ENCODE measurements around the gene CCDC107.

Gene CCDC107

GRCh38 chr9:35682520-35683315 is 24.6 kb downstream of the CCDC107 start:
- H3K4me1 ChIP-seq (ENCODE audit: control insufficient read depth, insufficient read depth, low read length): peaks cover 25% of the 10 kb centered on the region
- H3K4me3 ChIP-seq (ENCODE audit: low read length): peak overlapping the region; percentile 17
- no peak overlapping the region for H3K9ac ChIP-seq (ENCODE audit: low read length)
- no peaks in the 10 kb centered on the region for H3K27me3 ChIP-seq (ENCODE audit: control insufficient read depth, insufficient read depth, low read length)
- H3K36me3 ChIP-seq (ENCODE audit: control insufficient read depth, insufficient read depth, low read length): peaks cover 33% of the 10 kb centered on the region
- peak overlapping the region; percentile 99 for H3K27ac ChIP-seq (ENCODE audit: low read depth, low read length)

- peaks cover 25% of the 10 kb centered on the region for H3K4me1 ChIP-seq (ENCODE audit: control insufficient read depth, insufficient read depth, low read length)
- H3K27me3 ChIP-seq (ENCODE audit: control insufficient read depth, insufficient read depth, low read length): no peaks in the 10 kb centered on the region
- no peak overlapping the region for H3K9ac ChIP-seq (ENCODE audit: low read length)
- H3K36me3 ChIP-seq (ENCODE audit: control insufficient read depth, insufficient read depth, low read length): peaks cover 33% of the 10 kb centered on the region
- no peak overlapping the region for H3K4me3 ChIP-seq (ENCODE audit: low read length)
- H3K27ac ChIP-seq (ENCODE audit: low read depth, low read length): peak overlapping the region; percentile 99
Observed at GRCh38 chr9:35683323-35683722, 25.2 kb downstream of the CCDC107 start.

GRCh38 chr9:35684921-35685320 is 26.8 kb downstream of the CCDC107 start:
- Histone ChIP-seq H3K27ac (ENCODE audit: low read depth, low read length) (peak overlapping the region; percentile 99), H3K36me3 (ENCODE audit: control insufficient read depth, insufficient read depth, low read length) (peaks cover 33% of the 10 kb centered on the region), H3K27me3 (ENCODE audit: control insufficient read depth, insufficient read depth, low read length) (no peaks in the 10 kb centered on the region), H3K9ac (ENCODE audit: low read length) (no peak overlapping the region), H3K4me3 (ENCODE audit: low read length) (peak overlapping the region; percentile 62), H3K4me1 (ENCODE audit: control insufficient read depth, insufficient read depth, low read length) (peaks cover 25% of the 10 kb centered on the region)

- H3K9ac ChIP-seq (ENCODE audit: low read length): no peak overlapping the region
Observed at GRCh38 chr9:35685506-35685905, 27.4 kb downstream of the CCDC107 start.

GRCh38 chr9:35686222-35687203 is 28.4 kb downstream of the CCDC107 start:
- Histone ChIP-seq H3K4me3 (ENCODE audit: low read length) (peak overlapping the region; percentile 72), H3K36me3 (ENCODE audit: control insufficient read depth, insufficient read depth, low read length) (peaks cover 33% of the 10 kb centered on the region), H3K27ac (ENCODE audit: low read depth, low read length) (peak overlapping the region; percentile 99), H3K4me1 (ENCODE audit: control insufficient read depth, insufficient read depth, low read length) (peaks cover 29% of the 10 kb centered on the region), H3K27me3 (ENCODE audit: control insufficient read depth, insufficient read depth, low read length) (no peaks in the 10 kb centered on the region), H3K9ac (ENCODE audit: low read length) (no peak overlapping the region)

More at GRCh38 chr9:35685506-35685905, 27.4 kb downstream of the CCDC107 start:
- H3K36me3 ChIP-seq (ENCODE audit: control insufficient read depth, insufficient read depth, low read length): peaks cover 33% of the 10 kb centered on the region
- no peaks in the 10 kb centered on the region for H3K27me3 ChIP-seq (ENCODE audit: control insufficient read depth, insufficient read depth, low read length)
- peak overlapping the region; percentile 99 for H3K27ac ChIP-seq (ENCODE audit: low read depth, low read length)
- peaks cover 25% of the 10 kb centered on the region for H3K4me1 ChIP-seq (ENCODE audit: control insufficient read depth, insufficient read depth, low read length)
- peak overlapping the region; percentile 62 for H3K4me3 ChIP-seq (ENCODE audit: low read length)

- Histone ChIP-seq H3K27me3 (ENCODE audit: control insufficient read depth, insufficient read depth, low read length) (no peaks in the 10 kb centered on the region), H3K4me1 (ENCODE audit: control insufficient read depth, insufficient read depth, low read length) (peaks cover 30% of the 10 kb centered on the region), H3K9ac (ENCODE audit: low read length) (no peak overlapping the region), H3K4me3 (ENCODE audit: low read length) (peak overlapping the region; percentile 72), H3K27ac (ENCODE audit: low read depth, low read length) (peak overlapping the region; percentile 99), H3K36me3 (ENCODE audit: control insufficient read depth, insufficient read depth, low read length) (peaks cover 30% of the 10 kb centered on the region)
Observed at GRCh38 chr9:35687306-35687705, 29.2 kb downstream of the CCDC107 start.

- peaks cover 23% of the 10 kb centered on the region for H3K36me3 ChIP-seq (ENCODE audit: control insufficient read depth, insufficient read depth, low read length)
- H3K9ac ChIP-seq (ENCODE audit: low read length): peak overlapping the region; percentile 46
- peaks cover 30% of the 10 kb centered on the region for H3K4me1 ChIP-seq (ENCODE audit: control insufficient read depth, insufficient read depth, low read length)
- H3K4me3 ChIP-seq (ENCODE audit: low read length): peak overlapping the region; percentile 72
- no peaks in the 10 kb centered on the region for H3K27me3 ChIP-seq (ENCODE audit: control insufficient read depth, insufficient read depth, low read length)
- peak overlapping the region; percentile 99 for H3K27ac ChIP-seq (ENCODE audit: low read depth, low read length)
Observed at GRCh38 chr9:35687972-35688557, 30.0 kb downstream of the CCDC107 start.

- Histone ChIP-seq H3K4me3 (ENCODE audit: low read length) (peak overlapping the region; percentile 72), H3K36me3 (ENCODE audit: control insufficient read depth, insufficient read depth, low read length) (peaks cover 16% of the 10 kb centered on the region), H3K27ac (ENCODE audit: low read depth, low read length) (peak overlapping the region; percentile 99), H3K27me3 (ENCODE audit: control insufficient read depth, insufficient read depth, low read length) (no peaks in the 10 kb centered on the region), H3K9ac (ENCODE audit: low read length) (peak overlapping the region; percentile 85), H3K4me1 (ENCODE audit: control insufficient read depth, insufficient read depth, low read length) (peaks cover 22% of the 10 kb centered on the region)
Observed at GRCh38 chr9:35688558-35689541, 30.8 kb downstream of the CCDC107 start.

GRCh38 chr9:35689542-35690293 is 31.6 kb downstream of the CCDC107 start, which contains the start of gene TPM2:
TSS of gene TPM2 (minus strand) at chr9:35689925. CDS start at chr9:35689817, 108 bp downstream.
- H3K27ac ChIP-seq (ENCODE audit: low read depth, low read length): peak within 1 kb of the TSS; percentile 99
- H3K4me1 ChIP-seq (ENCODE audit: control insufficient read depth, insufficient read depth, low read length): peaks cover 15% of the 10 kb centered on the region
- H3K9ac ChIP-seq (ENCODE audit: low read length): peak within 1 kb of the TSS; percentile 85
- peaks cover 9% of the 10 kb centered on the region for H3K36me3 ChIP-seq (ENCODE audit: control insufficient read depth, insufficient read depth, low read length)
- H3K4me3 ChIP-seq (ENCODE audit: low read length): peak within 1 kb of the TSS; percentile 82
- no peaks in the 10 kb centered on the region for H3K27me3 ChIP-seq (ENCODE audit: control insufficient read depth, insufficient read depth, low read length)

GRCh38 chr9:35690294-35690613 is 32.2 kb downstream of the CCDC107 start:
- peaks cover 10% of the 10 kb centered on the region for H3K4me1 ChIP-seq (ENCODE audit: control insufficient read depth, insufficient read depth, low read length)
- H3K9ac ChIP-seq (ENCODE audit: low read length): peak overlapping the region; percentile 10
- H3K36me3 ChIP-seq (ENCODE audit: control insufficient read depth, insufficient read depth, low read length): peaks cover 4% of the 10 kb centered on the region
- no peaks in the 10 kb centered on the region for H3K27me3 ChIP-seq (ENCODE audit: control insufficient read depth, insufficient read depth, low read length)
- peak overlapping the region; percentile 82 for H3K4me3 ChIP-seq (ENCODE audit: low read length)
- H3K27ac ChIP-seq (ENCODE audit: low read depth, low read length): peak overlapping the region; percentile 99

Data from rectal smooth muscle tissue (tissue), 1 donor.